Measurements from ENCODE around the gene PBX4.

Gene PBX4

DNA sequence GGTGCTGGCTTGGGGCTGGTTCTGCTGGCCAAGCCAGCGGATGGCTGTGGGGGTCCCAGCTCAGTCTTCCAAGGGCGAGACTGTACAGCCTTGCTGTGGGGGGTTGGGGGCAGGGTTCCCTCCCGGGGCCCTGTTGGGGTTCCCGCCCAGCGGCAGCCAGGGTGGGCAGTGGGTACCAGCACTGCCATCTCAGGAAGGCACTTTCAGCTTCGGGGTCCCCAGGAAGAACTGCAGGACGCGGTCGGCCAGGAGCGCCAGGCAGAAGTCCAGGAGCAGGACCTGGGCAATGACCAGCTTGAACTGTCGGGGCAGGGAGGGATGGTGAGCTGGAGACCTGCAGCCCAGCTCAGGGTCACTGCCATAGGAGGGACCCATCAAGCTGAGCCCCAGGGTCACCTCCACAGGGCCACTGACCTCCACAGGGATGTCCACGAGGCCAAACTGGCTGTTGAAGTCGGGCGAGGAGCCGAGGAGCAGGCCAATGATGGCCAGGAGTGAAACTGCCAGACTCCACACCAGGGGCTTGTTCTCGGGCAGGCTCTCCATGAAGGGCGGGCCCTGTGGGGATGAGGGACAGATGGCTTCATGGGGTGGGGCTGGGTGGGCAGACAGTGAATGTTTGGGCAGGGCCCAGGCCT is 26.9 kb upstream of the PBX4 start:
- H3K27me3 Mint-ChIP-seq (ENCODE audit: low read depth) = peaks cover 7% of the 10 kb centered on the region
- TF ChIP-seq, protein P1, sequence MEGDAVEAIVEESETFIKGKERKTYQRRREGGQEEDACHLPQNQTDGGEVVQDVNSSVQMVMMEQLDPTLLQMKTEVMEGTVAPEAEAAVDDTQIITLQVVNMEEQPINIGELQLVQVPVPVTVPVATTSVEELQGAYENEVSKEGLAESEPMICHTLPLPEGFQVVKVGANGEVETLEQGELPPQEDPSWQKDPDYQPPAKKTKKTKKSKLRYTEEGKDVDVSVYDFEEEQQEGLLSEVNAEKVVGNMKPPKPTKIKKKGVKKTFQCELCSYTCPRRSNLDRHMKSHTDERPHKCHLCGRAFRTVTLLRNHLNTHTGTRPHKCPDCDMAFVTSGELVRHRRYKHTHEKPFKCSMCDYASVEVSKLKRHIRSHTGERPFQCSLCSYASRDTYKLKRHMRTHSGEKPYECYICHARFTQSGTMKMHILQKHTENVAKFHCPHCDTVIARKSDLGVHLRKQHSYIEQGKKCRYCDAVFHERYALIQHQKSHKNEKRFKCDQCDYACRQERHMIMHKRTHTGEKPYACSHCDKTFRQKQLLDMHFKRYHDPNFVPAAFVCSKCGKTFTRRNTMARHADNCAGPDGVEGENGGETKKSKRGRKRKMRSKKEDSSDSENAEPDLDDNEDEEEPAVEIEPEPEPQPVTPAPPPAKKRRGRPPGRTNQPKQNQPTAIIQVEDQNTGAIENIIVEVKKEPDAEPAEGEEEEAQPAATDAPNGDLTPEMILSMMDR (IDR thresholded peaks at IDR 0.05; ENCODE audit: unreplicated experiment in 3 of 3) = no peak
- H3K4me3 Mint-ChIP-seq = no peak overlapping the region
- no peaks in the 10 kb centered on the region for H3K9me3 Mint-ChIP-seq
- H3K4me1 Mint-ChIP-seq = peaks cover 9% of the 10 kb centered on the region
- no peak overlapping the region for H3K27ac Mint-ChIP-seq
- H3K36me3 Mint-ChIP-seq (ENCODE audit: low read depth) = peaks cover 24% of the 10 kb centered on the region

DNA sequence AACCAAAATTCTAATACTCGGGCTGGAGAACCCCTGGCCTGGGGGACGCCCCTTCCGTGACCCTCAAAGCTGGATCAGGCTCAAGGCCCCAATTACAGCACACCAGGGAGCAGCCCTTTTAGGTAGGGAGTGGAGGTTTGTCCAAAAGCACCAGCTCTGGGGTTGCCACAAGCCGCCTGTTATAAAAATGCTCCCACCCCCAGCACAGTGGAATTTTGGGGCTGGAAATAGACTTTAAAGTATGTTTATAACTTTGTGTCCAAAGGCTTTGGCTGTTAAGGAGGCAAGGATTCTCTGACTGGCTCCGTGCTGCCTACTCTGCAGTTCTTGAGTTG is 25.5 kb upstream of the PBX4 start:
- TF ChIP-seq, protein P1 (IDR thresholded peaks at IDR 0.05; ENCODE audit: unreplicated experiment in 3 of 3) = peak in 1 of 3 experiments; percentile 41
- peak overlapping the region; percentile 93 to 98 (median 95) for H3K4me3 Mint-ChIP-seq
- H3K9me3 Mint-ChIP-seq = no peaks in the 10 kb centered on the region
- H3K36me3 Mint-ChIP-seq (ENCODE audit: low read depth) = peaks cover 20% of the 10 kb centered on the region
- peaks cover 7% of the 10 kb centered on the region for H3K27me3 Mint-ChIP-seq (ENCODE audit: low read depth)
- peaks cover 9% of the 10 kb centered on the region for H3K4me1 Mint-ChIP-seq
- H3K27ac Mint-ChIP-seq = peak overlapping the region in 1 of 3 experiments; percentile 83

GRCh38 chr19:19643158-19644053 is 24.9 kb upstream of the PBX4 start, which contains the start of gene GMIP:
GMIP (minus strand) TSS chr19:19643657; CDS start chr19:19643529, 128 bp downstream.
- H3K27ac Mint-ChIP-seq = peak within 1 kb of the TSS in 2 of 3 experiments; percentile 57 to 87
- H3K9me3 Mint-ChIP-seq = no peaks in the 10 kb centered on the region
- H3K4me3 Mint-ChIP-seq = peak within 1 kb of the TSS; percentile 93 to 98 (median 95)
- H3K27me3 Mint-ChIP-seq (ENCODE audit: low read depth) = peaks cover 7% of the 10 kb centered on the region
- H3K36me3 Mint-ChIP-seq (ENCODE audit: low read depth) = peaks cover 21% of the 10 kb centered on the region
- H3K4me1 Mint-ChIP-seq = peaks cover 9% of the 10 kb centered on the region
- TF ChIP-seq, protein P1 (IDR thresholded peaks at IDR 0.05; ENCODE audit: unreplicated experiment in 3 of 3) = peak; percentile 87 to 96 (median 92)

GRCh38 chr19:19642506-19643157 is 24.1 kb upstream of the PBX4 start:
- Mint-ChIP-seq H3K27me3 (ENCODE audit: low read depth) (peaks cover 7% of the 10 kb centered on the region), H3K4me3 (peak overlapping the region; percentile 93 to 98 (median 95)), H3K27ac (peak overlapping the region in 2 of 3 experiments; percentile 57 to 87), H3K4me1 (peaks cover 9% of the 10 kb centered on the region), H3K36me3 (ENCODE audit: low read depth) (peaks cover 17% of the 10 kb centered on the region), H3K9me3 (no peaks in the 10 kb centered on the region)
- TF ChIP-seq, protein P1 (IDR thresholded peaks at IDR 0.05; ENCODE audit: unreplicated experiment in 3 of 3) = no peak

DNA sequence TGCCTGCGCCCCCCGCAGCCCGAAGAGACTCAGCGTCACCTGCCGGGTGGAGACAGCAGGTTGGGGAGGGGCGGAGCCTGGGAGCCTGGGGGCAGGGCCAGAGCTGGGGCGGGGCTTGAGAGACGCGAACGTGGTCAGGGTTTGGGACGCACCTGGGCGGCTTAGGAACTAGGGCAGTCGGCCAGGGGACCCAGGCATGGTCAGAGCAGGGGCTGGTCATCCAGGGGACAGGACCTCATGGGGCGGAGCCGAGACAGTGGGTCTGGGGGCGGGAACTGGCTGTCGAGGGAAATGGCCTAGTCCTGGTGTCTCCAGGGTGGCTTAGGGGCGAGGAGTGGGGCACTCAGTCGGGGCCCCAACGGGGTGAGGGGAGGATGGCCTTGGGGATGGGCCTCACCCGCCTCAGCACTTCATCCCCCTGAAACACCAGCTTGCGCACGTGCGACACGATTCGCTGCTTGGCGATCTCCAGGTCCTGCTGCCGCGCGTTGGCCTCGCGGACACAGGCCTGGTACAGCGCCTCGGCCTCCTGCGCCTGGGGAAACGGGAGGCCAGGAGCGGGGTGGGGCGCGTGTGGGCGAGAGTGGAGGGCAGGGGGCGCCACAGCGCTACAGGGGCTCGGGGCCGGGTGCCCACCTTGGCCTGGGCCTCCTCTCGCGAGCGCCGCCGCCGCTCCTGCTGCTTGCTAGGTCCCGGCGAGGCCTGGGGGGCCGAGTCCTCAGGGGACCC is 19.2 kb upstream of the PBX4 start:
- no peaks in the 10 kb centered on the region for H3K9me3 Mint-ChIP-seq
- H3K36me3 Mint-ChIP-seq (ENCODE audit: low read depth) = peaks cover 37% of the 10 kb centered on the region
- peaks cover 3% of the 10 kb centered on the region for H3K27me3 Mint-ChIP-seq (ENCODE audit: low read depth)
- H3K4me3 Mint-ChIP-seq = no peak overlapping the region
- H3K4me1 Mint-ChIP-seq = peaks cover 5% of the 10 kb centered on the region
- no peak overlapping the region for H3K27ac Mint-ChIP-seq
- TF ChIP-seq, protein P1 (IDR thresholded peaks at IDR 0.05; ENCODE audit: unreplicated experiment in 3 of 3) = no peak

All from nephron (organoid).